H1 (cell line): ENCODE data around the gene XYLB. TPM values are rescaled to one million over a fixed set of nuclear protein-coding genes. Genes with fewer than 3 reads are reported as not detected.

ENCODE experiments used
- GTF2F1 ChIP-seq: IDR thresholded peaks from 2 replicates; pipeline ENCODE4 v1.6.1; 2012; ENCODE audit warnings: low read depth, low read length, improper control_type of control experiment, borderline replicate concordance
- TAF7 ChIP-seq: optimal IDR thresholded peaks from 2 replicates; pipeline ENCODE3; 2011; ENCODE audit warnings: low read depth, mild to moderate bottlenecking, inconsistent platforms, low read length, moderate library complexity, borderline replicate concordance
- polyA plus RNA-seq, 7 experiments: library from polyadenylated mRNA; depleted of rRNA in 3 of 7; stranded (reverse) in 5 of 7; unstranded in 2 of 7; fragments of >200 nt in 5 of 7; fragments of 200-250 nt in 2 of 7; gene quantifications; 1 replicate in 5 of 7; 2 replicates in 1 of 7; 4 replicates in 1 of 7; pipeline versions ENCODE4 v1.2.1 to v1.2.3, GENCODE V29; 2011 to 2013; ENCODE audit warnings: missing spikeins in 2 of 7, mixed read lengths in 2 of 7
- total RNA-seq: library from RNA; stranded (reverse); fragmentation: NEBNext Ultra II Directional; extraction: Animal tissue kit (Norgen Biotek cat#: 25700); gene quantifications from 2 replicates; pipeline ENCODE4 v1.2.1, GENCODE V29; 2021

The XYLB gene
- total and polyA plus RNA-seq, 2 of the 8 experiments (the other 6 are each of a cell fraction or from before 2014, with no cell fraction given), result 1.7 to 5.5 TPM

DNA sequence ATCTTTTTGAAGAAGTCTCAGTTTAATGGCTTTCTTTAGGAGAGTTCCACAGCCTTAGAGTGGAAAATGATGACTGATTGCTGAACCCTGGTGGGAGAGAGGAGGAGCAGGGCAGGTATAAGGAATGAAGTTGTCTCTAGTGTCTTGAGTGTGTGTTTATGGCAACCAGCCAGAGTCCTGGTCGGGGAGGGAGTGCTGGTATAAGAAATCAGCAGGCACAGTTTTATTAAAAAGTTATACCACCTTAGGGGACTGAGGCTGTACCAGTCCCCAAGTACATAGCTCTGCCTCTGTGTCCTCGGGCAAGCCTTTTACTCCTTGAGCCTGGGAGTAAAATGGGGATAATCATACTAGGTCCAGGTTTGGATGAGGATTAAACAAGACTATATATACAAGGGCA is 34.6 kb upstream of the XYLB start (continued):
- TF ChIP-seq TAF7 (no peak), GTF2F1 (no peak)
- TF ChIP-seq, all 59 proteins: peak for 0
